Measurements from ENCODE around the gene GABRP.

The GABRP gene

DNA sequence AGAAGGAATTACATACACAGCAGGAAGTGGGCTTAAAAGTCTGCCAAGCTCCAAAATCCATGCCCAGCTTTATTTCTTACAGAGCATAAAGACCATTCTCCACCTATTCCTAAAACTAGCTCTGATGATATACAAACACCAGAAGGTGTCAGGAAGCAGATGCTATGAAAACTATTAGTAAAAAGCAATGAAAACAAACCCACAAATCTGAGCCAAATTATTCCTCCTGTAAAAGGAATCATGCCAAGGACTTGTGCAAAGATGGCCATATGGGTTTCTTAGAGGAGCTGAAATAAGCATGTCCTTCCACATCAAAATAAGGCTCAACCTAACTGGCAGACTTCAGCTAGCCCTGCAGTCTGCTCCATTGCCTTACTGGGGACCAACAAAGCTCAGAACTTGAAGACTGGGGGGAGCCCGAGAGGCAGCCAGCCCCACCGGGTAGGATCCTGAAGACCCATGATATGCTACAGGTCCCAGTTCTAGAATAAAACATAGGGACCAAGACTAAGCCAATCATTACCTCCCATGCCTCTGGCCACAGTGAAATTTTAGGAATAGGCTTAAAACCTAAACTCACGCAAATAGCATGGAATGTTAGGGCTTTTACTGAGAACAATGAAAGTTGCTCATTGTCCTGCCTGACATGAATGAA, 42.8 kb upstream of the GABRP start:
- TF ChIP-seq, protein P1, sequence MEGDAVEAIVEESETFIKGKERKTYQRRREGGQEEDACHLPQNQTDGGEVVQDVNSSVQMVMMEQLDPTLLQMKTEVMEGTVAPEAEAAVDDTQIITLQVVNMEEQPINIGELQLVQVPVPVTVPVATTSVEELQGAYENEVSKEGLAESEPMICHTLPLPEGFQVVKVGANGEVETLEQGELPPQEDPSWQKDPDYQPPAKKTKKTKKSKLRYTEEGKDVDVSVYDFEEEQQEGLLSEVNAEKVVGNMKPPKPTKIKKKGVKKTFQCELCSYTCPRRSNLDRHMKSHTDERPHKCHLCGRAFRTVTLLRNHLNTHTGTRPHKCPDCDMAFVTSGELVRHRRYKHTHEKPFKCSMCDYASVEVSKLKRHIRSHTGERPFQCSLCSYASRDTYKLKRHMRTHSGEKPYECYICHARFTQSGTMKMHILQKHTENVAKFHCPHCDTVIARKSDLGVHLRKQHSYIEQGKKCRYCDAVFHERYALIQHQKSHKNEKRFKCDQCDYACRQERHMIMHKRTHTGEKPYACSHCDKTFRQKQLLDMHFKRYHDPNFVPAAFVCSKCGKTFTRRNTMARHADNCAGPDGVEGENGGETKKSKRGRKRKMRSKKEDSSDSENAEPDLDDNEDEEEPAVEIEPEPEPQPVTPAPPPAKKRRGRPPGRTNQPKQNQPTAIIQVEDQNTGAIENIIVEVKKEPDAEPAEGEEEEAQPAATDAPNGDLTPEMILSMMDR (IDR thresholded peaks at IDR 0.05; ENCODE audit: low read depth, low read length), result no peak
- DNase-seq, result no peak
- Histone ChIP-seq H3K27ac (no peak overlapping the region), H3K27me3 (ENCODE audit: insufficient read depth, low read depth, severe bottlenecking) (peaks cover 32% of the 10 kb centered on the region), H3K9me3 (ENCODE audit: severe bottlenecking) (no peaks in the 10 kb centered on the region), H3K36me3 (no peaks in the 10 kb centered on the region), H3K4me3 (ENCODE audit: low read depth, low read length) (no peak overlapping the region)

DNA sequence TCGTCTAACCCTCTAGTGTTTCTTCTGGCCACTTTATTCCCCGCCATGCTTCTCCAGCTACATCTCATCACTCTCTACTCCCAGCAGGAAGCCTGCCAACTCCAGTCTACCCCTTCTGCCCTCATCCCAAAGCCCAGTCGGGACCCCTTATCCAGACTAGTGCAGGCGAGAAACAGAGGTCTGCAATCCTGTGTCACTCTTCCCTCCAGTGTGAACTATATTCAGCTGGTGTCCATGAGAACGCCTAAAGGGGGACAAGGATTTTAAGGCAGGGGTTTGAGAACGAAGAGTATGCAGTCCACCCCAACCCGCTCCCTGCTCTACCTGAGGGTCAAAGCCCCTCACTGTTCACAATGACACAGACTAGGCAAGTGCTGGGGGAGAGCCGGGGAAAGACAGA, 41.7 kb upstream of the GABRP start:
- Histone ChIP-seq H3K4me3 (ENCODE audit: low read depth, low read length) (no peak overlapping the region), H3K9me3 (ENCODE audit: severe bottlenecking) (no peaks in the 10 kb centered on the region), H3K27me3 (ENCODE audit: insufficient read depth, low read depth, severe bottlenecking) (peaks cover 38% of the 10 kb centered on the region), H3K36me3 (no peaks in the 10 kb centered on the region), H3K27ac (no peak overlapping the region)
- TF ChIP-seq, protein P1 (IDR thresholded peaks at IDR 0.05; ENCODE audit: low read depth, low read length), result no peak
- no peak for DNase-seq

DNA sequence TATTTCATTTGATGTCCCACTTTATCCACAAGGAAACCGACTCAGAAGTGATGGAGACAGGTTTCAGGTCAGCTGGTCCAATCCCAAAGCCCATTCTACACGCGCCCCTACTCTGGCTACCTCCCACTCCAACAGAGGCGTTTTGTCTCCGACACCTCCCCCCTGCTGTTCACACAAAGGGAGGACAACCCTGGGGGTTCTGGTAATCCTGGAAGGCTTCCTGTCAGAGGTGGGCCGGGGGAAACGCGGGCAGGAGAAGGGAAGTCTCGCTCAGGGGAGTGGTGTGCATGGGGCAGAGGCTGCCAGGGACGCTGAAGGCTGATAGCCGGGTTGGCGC, 39.7 kb upstream of the GABRP start:
- H3K36me3 ChIP-seq, result no peaks in the 10 kb centered on the region
- DNase-seq, result no peak
- no peaks in the 10 kb centered on the region for H3K9me3 ChIP-seq (ENCODE audit: severe bottlenecking)
- TF ChIP-seq, protein P1 (IDR thresholded peaks at IDR 0.05; ENCODE audit: low read depth, low read length), result no peak
- H3K27ac ChIP-seq, result no peak overlapping the region
- peaks cover 53% of the 10 kb centered on the region for H3K27me3 ChIP-seq (ENCODE audit: insufficient read depth, low read depth, severe bottlenecking)
- no peak overlapping the region for H3K4me3 ChIP-seq (ENCODE audit: low read depth, low read length)

DNA sequence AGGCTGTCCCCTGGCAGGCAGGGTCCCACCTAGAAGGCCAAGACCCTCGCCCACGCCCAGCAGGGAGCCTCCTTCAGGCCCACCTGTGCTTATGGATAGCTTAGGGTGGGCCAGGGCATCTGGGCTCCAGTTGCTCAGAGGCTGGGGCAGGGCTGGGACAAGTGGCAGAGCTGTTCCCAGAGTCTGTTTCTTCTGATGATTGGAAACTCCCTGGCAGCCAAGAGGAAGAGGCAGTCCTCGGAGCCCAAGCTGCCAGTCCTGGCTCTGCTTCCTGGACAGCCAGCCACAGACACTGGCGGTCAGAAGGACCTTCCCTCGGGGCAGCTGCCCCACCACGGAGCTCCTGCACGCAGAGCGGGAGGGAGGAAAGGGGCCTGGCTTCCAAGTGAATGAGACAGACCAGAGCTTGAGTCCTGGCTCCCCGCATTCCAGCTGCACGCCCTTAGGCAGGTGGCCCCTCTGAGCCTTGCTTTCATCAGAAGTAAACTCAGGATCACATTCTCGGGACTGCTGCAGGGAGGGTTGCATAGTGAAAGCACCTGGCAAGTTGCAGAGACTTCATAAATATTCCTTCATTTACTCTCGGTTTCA, 37.9 kb upstream of the GABRP start:
- DNase-seq, result no peak
- Histone ChIP-seq H3K27me3 (ENCODE audit: insufficient read depth, low read depth, severe bottlenecking) (peaks cover 58% of the 10 kb centered on the region), H3K9me3 (ENCODE audit: severe bottlenecking) (no peaks in the 10 kb centered on the region), H3K27ac (no peak overlapping the region), H3K36me3 (no peaks in the 10 kb centered on the region), H3K4me3 (ENCODE audit: low read depth, low read length) (no peak overlapping the region)
- TF ChIP-seq, protein P1 (IDR thresholded peaks at IDR 0.05; ENCODE audit: low read depth, low read length), result no peak

DNA sequence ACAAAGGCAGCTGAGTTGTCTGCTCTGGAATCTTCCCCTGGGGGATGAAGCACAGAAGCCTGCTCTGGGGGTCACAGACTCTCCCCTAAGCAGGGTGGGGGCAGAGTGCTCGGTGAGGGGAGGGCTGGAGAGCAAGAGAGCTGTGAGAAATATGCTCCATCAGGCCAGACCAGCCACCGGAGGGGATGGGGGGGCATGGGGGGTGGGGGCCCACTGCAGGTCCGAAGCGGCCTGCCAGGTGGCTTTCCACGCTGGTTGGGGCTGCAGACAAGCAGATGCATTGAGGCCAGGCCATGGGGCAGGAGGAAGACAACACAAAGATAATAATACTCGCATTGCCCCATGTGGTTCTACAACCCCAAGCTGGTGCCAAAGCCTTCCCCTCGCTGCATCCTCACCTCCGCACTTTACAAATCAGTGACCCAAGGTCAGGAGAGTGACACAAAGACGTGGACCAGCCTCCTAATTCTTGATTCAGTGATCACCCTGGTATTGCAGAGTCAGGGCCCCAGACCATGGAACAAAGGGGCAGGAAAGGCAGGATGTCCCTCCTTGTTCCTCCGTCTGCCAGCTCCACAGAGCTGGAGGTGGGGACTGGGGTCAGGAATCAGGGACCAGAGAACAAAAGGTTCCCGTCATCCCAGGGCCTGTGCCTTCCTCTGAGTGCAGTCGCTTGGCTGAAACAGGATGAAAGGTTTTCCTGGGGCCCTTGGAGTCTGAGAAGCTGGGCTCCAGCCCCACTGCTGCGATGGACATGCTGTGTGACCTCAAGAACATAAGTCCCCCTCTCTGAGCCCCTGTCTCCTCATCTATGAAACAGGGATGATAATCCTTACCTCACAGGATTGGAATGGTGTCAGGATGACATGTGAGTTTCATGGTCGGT, 37.2 kb upstream of the GABRP start:
- Histone ChIP-seq H3K9me3 (ENCODE audit: severe bottlenecking) (no peaks in the 10 kb centered on the region), H3K36me3 (no peaks in the 10 kb centered on the region), H3K4me3 (ENCODE audit: low read depth, low read length) (no peak overlapping the region), H3K27ac (no peak overlapping the region), H3K27me3 (ENCODE audit: insufficient read depth, low read depth, severe bottlenecking) (peaks cover 57% of the 10 kb centered on the region)
- TF ChIP-seq, protein P1 (IDR thresholded peaks at IDR 0.05; ENCODE audit: low read depth, low read length), result no peak
- DNase-seq, result no peak

Data from WERI-Rb-1 (cell line).